T-cell (primary cell): ENCODE measurements around the gene PLPP6. TPM values are rescaled to one million over a fixed set of nuclear protein-coding genes. Genes with fewer than 3 reads are reported as not detected.
"Not testable (repeated sequence)": the region's sequence is repeated elsewhere in the genome, so short reads cannot be mapped to it uniquely, and the experiment has no call there.

Experiments used
- ATAC-seq, 4 experiments: fragments of 200-7000 bp in 3 of 4; fragments of 150-1000 bp in 1 of 4; cut with Tn5 transposase; replicated peaks in 1 of 4; 1 replicate in 3 of 4; 2 replicates in 1 of 4; pipeline ENCODE4 v1.10.0; 2021; ENCODE audit warnings: moderate library complexity in 3 of 4, mild to moderate bottlenecking in 2 of 4, moderate number of reproducible peaks in 1 of 4
- CTCF ChIA-PET, 2 donors: fragments of 300-600 bp; sonication (Branson Sonifier 250); formaldehyde crosslinking; loops; one replicate each; lab custom pipeline; 2022; ENCODE audit warnings: antibody characterized with exemption in 2 of 2; lab: Charles Lee
- POLR2A ChIA-PET, 2 donors: fragments of 300-600 bp; sonication (Branson Sonifier 250); formaldehyde crosslinking; loops; one replicate each; lab custom pipeline; 2022; ENCODE audit warnings: antibody characterized with exemption in 2 of 2; lab: Charles Lee
- DNase-seq, 35 experiments: peaks; one replicate each; pipeline versions ENCODE4 v3.0.0 to v3.0.0-alpha.2; 2013 to 2023
- H3K27ac ChIP-seq: one replicate; pipeline ENCODE4 v1.5.1; 2013; ENCODE audit warnings: low read length
- H3K27me3 ChIP-seq, 2 experiments: replicated peaks in 1 of 2; 1 replicate in 1 of 2; 2 replicates in 1 of 2; pipeline versions ENCODE4 v1.6.1 to v1.7.0; 2013; ENCODE audit warnings: low read length in 1 of 2, mixed read lengths in 1 of 2; ENCODE audit not compliant: control insufficient read depth in 2 of 2, insufficient read depth in 2 of 2; ENCODE audit errors: extremely low read depth in 1 of 2
- H3K36me3 ChIP-seq, 2 donors: 1 replicate in 1 of 2; 2 replicates in 1 of 2; pipeline versions ENCODE4 v1.6.1 to v1.7.0; 2013; ENCODE audit warnings: low read length in 1 of 2; ENCODE audit not compliant: control insufficient read depth in 2 of 2, insufficient read depth in 1 of 2; ENCODE audit errors: extremely low read depth in 1 of 2
- H3K4me1 ChIP-seq, 2 experiments: 1 replicate in 1 of 2; 2 replicates in 1 of 2; pipeline versions ENCODE4 v1.6.1 to v1.7.0; 2013; ENCODE audit warnings: low read length in 2 of 2, mixed read lengths in 1 of 2; ENCODE audit not compliant: insufficient read depth in 2 of 2, control insufficient read depth in 1 of 2; ENCODE audit errors: extremely low read depth in 1 of 2
- H3K4me3 ChIP-seq, 2 donors: 1 replicate in 1 of 2; 2 replicates in 1 of 2; pipeline versions ENCODE4 v1.5.1 to v1.7.0; 2013; ENCODE audit warnings: mild to moderate bottlenecking in 2 of 2, low read length in 1 of 2, moderate library complexity in 1 of 2; ENCODE audit not compliant: control insufficient read depth in 1 of 2; ENCODE audit errors: extremely low read depth in 1 of 2
- H3K9me3 ChIP-seq: 2 replicates; pipeline ENCODE4 v1.7.0; 2013
- H3K27ac Mint-ChIP-seq, 2 donors: one replicate each; pipeline ENCODE4 v1.8.0; 2020 to 2021; ENCODE audit warnings: mild to moderate bottlenecking in 2 of 2, mixed read lengths in 2 of 2
- H3K27me3 Mint-ChIP-seq, 2 donors: one replicate each; pipeline ENCODE4 v1.8.0; 2021 to 2022; ENCODE audit warnings: mixed read lengths in 2 of 2
- H3K36me3 Mint-ChIP-seq: one replicate; pipeline ENCODE4 v1.8.0; 2021; ENCODE audit warnings: mixed read lengths
- H3K4me1 Mint-ChIP-seq, 3 donors: one replicate each; pipeline ENCODE4 v1.8.0; 2020 to 2022; ENCODE audit warnings: mixed read lengths in 3 of 3, mild to moderate bottlenecking in 1 of 3
- H3K4me3 Mint-ChIP-seq, 3 donors: one replicate each; pipeline ENCODE4 v1.8.0; 2020 to 2022; ENCODE audit warnings: mild to moderate bottlenecking in 3 of 3, mixed read lengths in 3 of 3, moderate library complexity in 3 of 3
- H3K9me3 Mint-ChIP-seq, 3 donors: one replicate each; pipeline ENCODE4 v1.8.0; 2020 to 2022; ENCODE audit warnings: mixed read lengths in 3 of 3
- WGBS: methylation state at CpG from one replicate; pipeline ENCODE4 v1.1.5; 2013; ENCODE audit warnings: missing lambda C conversion rate; ENCODE audit not compliant: insufficient coverage; 5-methylcytosine and 5-hydroxymethylcytosine counted together
- total RNA-seq, 35 experiments: library from RNA in 6 of 35; stranded (reverse) in 6 of 35; fragments of 120-200 nt in 1 of 35; gene quantifications; one replicate each; pipeline versions ENCODE4 v1.2.1 to v1.2.4 and lab custom pipeline; 2013 to 2026

PLPP6 gene
- total RNA-seq, 5 donors from 2014 or later (not counting 1 experiment from before 2014, with no cell fraction given), result 6.7 to 15.8 (median 14.3) TPM

- ATAC-seq (no peak), DNase-seq (no peak)
- Histone ChIP-seq H3K27ac (no peak overlapping the region), H3K4me1 (peaks cover 2 to 20% of the 10 kb centered on the region in 2 experiments), H3K4me3 (no peak overlapping the region), H3K27me3 (no peaks in the 10 kb centered on the region), H3K36me3 (no peaks in the 10 kb centered on the region), H3K9me3 (no peaks in the 10 kb centered on the region)
- Mint-ChIP-seq H3K27me3 (no peaks in the 10 kb centered on the region), H3K36me3 (peaks cover 5% of the 10 kb centered on the region), H3K4me3 (no peak overlapping the region), H3K4me1 (peaks cover 14 to 27% (median 15%) of the 10 kb centered on the region in 3 donors), H3K9me3 (no peaks in the 10 kb centered on the region), H3K27ac (no peak overlapping the region)
- ChIA-PET CTCF (interaction anchor here in 1 of 2 donors (1.2 kb wide), 1 partner anchor 17 kb away, joined by 3 read pairs; no protein-coding TSS in a partner anchor), POLR2A (no interaction called here)
- no CpG with 5 or more reads among the region's 4 CpGs for WGBS
These were observed 4.5 kb upstream of the PLPP6 start for GRCh38 chr9:4657426-4658159.

DNA sequence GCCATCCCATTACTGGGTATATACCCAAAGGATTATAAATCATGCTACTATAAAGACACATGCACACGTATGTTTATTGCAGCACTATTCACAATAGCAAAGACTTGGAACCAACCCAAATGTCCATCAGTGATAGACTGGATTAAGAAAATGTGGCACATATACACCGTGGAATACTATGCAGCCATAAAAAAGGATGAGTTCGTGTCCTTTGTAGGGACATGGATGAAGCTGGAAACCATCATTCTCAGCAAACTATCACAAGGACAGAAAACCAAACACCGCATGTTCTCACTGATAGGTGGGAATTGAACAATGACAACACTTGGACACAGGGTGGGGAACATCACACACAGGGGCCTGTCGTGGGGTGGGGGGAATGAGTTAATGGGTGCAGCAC lies 1.4 kb upstream of the PLPP6 start:
- H3K27ac Mint-ChIP-seq, H3K36me3 ChIP-seq, H3K27me3 ChIP-seq, DNase-seq, H3K27ac ChIP-seq, H3K27me3 Mint-ChIP-seq, H3K9me3 Mint-ChIP-seq, H3K9me3 ChIP-seq, H3K4me3 ChIP-seq, ATAC-seq, CTCF ChIA-PET, H3K4me3 Mint-ChIP-seq, H3K36me3 Mint-ChIP-seq: not testable (repeated sequence)
- peaks cover 26% of the 10 kb centered on the region in 2 experiments for H3K4me1 ChIP-seq
- WGBS, result no CpG with 5 or more reads among the region's 5 CpGs
- POLR2A ChIA-PET, result interaction anchor here in 1 of 2 donors (0.5 kb wide), 1 partner anchor 1348 kb away, joined by 4 read pairs; a partner anchor contains a TSS
- peaks cover 39 to 50% (median 44%) of the 10 kb centered on the region in 3 donors for H3K4me1 Mint-ChIP-seq

GRCh38 chr9:4661165-4661564 lies 929 bp upstream of the PLPP6 start:
- Mint-ChIP-seq H3K9me3 (no peaks in the 10 kb centered on the region), H3K4me1 (peaks cover 44 to 55% (median 49%) of the 10 kb centered on the region in 3 donors), H3K27me3 (no peaks in the 10 kb centered on the region), H3K27ac (peak overlapping the region; percentile 97), H3K36me3 (no peaks in the 10 kb centered on the region), H3K4me3 (peak overlapping the region; percentile 83 to 98 (median 96))
- WGBS, result no CpG with 5 or more reads among the region's 1 CpG
- H3K4me1 ChIP-seq, result peaks cover 30 to 31% of the 10 kb centered on the region in 2 experiments
- H3K27me3 ChIP-seq, result no peaks in the 10 kb centered on the region
- no peak overlapping the region for H3K4me3 ChIP-seq
- DNase-seq (no peak), ATAC-seq (no peak)
- H3K27ac ChIP-seq, result peak overlapping the region; percentile 84
- no peaks in the 10 kb centered on the region for H3K36me3 ChIP-seq
- no peaks in the 10 kb centered on the region for H3K9me3 ChIP-seq
- POLR2A ChIA-PET, result interaction anchor here in 1 of 2 donors (0.5 kb wide), 1 partner anchor 1347 kb away, joined by 4 read pairs; a partner anchor contains a TSS
- CTCF ChIA-PET, result no interaction called here

DNA sequence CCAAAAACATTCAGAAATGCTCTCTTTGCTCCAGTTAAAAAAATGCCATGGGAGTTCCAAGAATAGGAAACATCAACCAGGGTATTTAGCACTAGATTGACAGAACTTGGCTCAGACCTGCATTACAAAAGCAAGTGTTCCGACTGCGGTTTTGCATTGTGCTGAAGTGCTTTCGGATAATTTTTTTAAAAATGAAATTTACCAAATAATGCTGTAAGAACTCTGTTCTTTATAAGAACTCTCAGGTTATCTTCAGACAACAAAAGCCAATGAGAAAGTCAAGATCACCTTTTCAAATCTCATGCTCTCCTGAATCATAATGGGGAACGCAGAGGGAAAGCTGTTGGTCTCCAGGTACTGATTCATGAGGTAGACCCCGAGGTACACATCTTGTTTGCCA lies 483 bp upstream of the PLPP6 start:
- ChIA-PET POLR2A (interaction anchor here in 1 of 2 donors (1.4 kb wide), 1 partner anchor 18 kb away, joined by 3 read pairs; the partner anchor contains the start of gene CDC37L1), CTCF (interaction anchor here in 1 of 2 donors (0.8 to 1.7 kb wide), 2 partner anchors 18 to 22 kb away, joined by 3 read pairs; partner anchors contain the start of gene CDC37L1)
- Mint-ChIP-seq H3K36me3 (no peaks in the 10 kb centered on the region), H3K4me1 (peaks cover 48 to 59% (median 54%) of the 10 kb centered on the region in 3 donors), H3K4me3 (peak overlapping the region; percentile 83 to 98 (median 96)), H3K27me3 (no peaks in the 10 kb centered on the region), H3K9me3 (no peaks in the 10 kb centered on the region), H3K27ac (peak overlapping the region; percentile 97)
- WGBS, result no CpG with 5 or more reads among the region's 5 CpGs
- DNase-seq (peak in 1 of 35 experiments; percentile 50), ATAC-seq (peak; percentile 1 to 21 (median 17))
- Histone ChIP-seq H3K36me3 (no peaks in the 10 kb centered on the region), H3K9me3 (no peaks in the 10 kb centered on the region), H3K27ac (peak overlapping the region; percentile 84), H3K4me3 (peak overlapping the region; percentile 69 to 84), H3K27me3 (no peaks in the 10 kb centered on the region), H3K4me1 (peaks cover 34% of the 10 kb centered on the region in 2 experiments)

GRCh38 chr9:4662989-4663792 lies 1.1 kb downstream of the PLPP6 start:
- H3K27ac ChIP-seq, result peak overlapping the region; percentile 84
- ATAC-seq, result peak in 1 of 4 experiments; percentile 5
- H3K4me1 ChIP-seq, result peaks cover 42 to 49% of the 10 kb centered on the region in 2 experiments
- Mint-ChIP-seq H3K4me3 (peak overlapping the region; percentile 83 to 98 (median 96)), H3K9me3 (no peaks in the 10 kb centered on the region), H3K36me3 (no peaks in the 10 kb centered on the region), H3K4me1 (peaks cover 64 to 73% (median 69%) of the 10 kb centered on the region in 3 donors), H3K27ac (peak overlapping the region; percentile 88 to 94), H3K27me3 (no peaks in the 10 kb centered on the region)
- 78% methylated on average over 11 of the region's 13 CpGs for WGBS
- peak overlapping the region; percentile 69 to 84 for H3K4me3 ChIP-seq
- no peaks in the 10 kb centered on the region for H3K9me3 ChIP-seq
- H3K36me3 ChIP-seq, result no peaks in the 10 kb centered on the region
- H3K27me3 ChIP-seq, result no peaks in the 10 kb centered on the region
- POLR2A ChIA-PET, result interaction anchor here (0.6 to 1.4 kb wide), 3 partner anchors 14 to 16 kb away, joined by 3 read pairs; partner anchors contain the start of gene CDC37L1 (in 2 of the 2)
- DNase-seq, result peak in 4 of 35 experiments; percentile 8 to 56 (median 31)
- CTCF ChIA-PET, result interaction anchor here (0.5 to 1.7 kb wide), 2 partner anchors 23 to 1820 kb away, joined by 3 to 12 read pairs; no protein-coding TSS in a partner anchor
